OCI-LY7 (cell line): ENCODE results near the gene FRMPD2. TPM values are rescaled to one million over a fixed set of nuclear protein-coding genes. Genes with fewer than 3 reads are reported as not detected.

Experiments
- BruUV-seq: library from RNA; stranded (reverse); fragments of 400-500 nt; replicated peaks from 2 replicates; lab custom pipeline; 2021; lab: Mats Ljungman, UMichigan
- CTCF ChIA-PET: fragments of 300-600 bp; sonication (Branson Sonifier 250); formaldehyde crosslinking; loops from one replicate; lab custom pipeline; 2022; ENCODE audit warnings: antibody characterized with exemption; ENCODE audit not compliant: unreplicated experiment; lab: Charles Lee
- POLR2A ChIA-PET: fragments of 300-600 bp; sonication (Branson Sonifier 250); formaldehyde crosslinking; loops from one replicate; lab custom pipeline; 2022; ENCODE audit warnings: antibody characterized with exemption; lab: Charles Lee
- DNase-seq: peaks from one replicate; pipeline ENCODE4 v3.0.0-alpha.2; 2015; ENCODE audit warnings: low spot score
- H2AFZ ChIP-seq: fragments of 200-600 bp; sonication (generic), shearing (Covaris generic); 2 replicates; pipeline ENCODE4 v1.6.1; 2014; ENCODE audit warnings: mild to moderate bottlenecking, antibody characterized with exemption, low read length, moderate library complexity
- H3K27ac ChIP-seq: fragments of 200-600 bp; sonication (generic); 2 replicates; pipeline ENCODE4 v1.5.1; 2014; ENCODE audit warnings: mixed run types, low read depth, mild to moderate bottlenecking, moderate library complexity, low read length, inconsistent platforms; ENCODE audit not compliant: poor library complexity, severe bottlenecking
- H3K36me3 ChIP-seq: fragments of 200-600 bp; sonication (generic); 2 replicates; pipeline ENCODE4 v1.6.1; 2014; ENCODE audit warnings: mild to moderate bottlenecking, antibody characterized with exemption, low read length, moderate library complexity, mixed read lengths; ENCODE audit not compliant: insufficient read depth
- H3K4me1 ChIP-seq: fragments of 200-600 bp; sonication (generic); 2 replicates; pipeline ENCODE4 v1.5.1; 2014; ENCODE audit warnings: mild to moderate bottlenecking, low read length; ENCODE audit not compliant: insufficient read depth, poor library complexity, severe bottlenecking
- H3K4me2 ChIP-seq: fragments of 200-600 bp; sonication (generic); 2 replicates; pipeline ENCODE4 v1.6.1; 2014; ENCODE audit warnings: mild to moderate bottlenecking, low read length
- H3K4me3 ChIP-seq: fragments of 200-600 bp; sonication (generic); 2 replicates; pipeline ENCODE4 v1.5.1; 2014; ENCODE audit warnings: mild to moderate bottlenecking, low read depth, low read length; ENCODE audit not compliant: poor library complexity, severe bottlenecking
- H3K79me2 ChIP-seq: fragments of 200-600 bp; sonication (generic); 2 replicates; pipeline ENCODE4 v1.6.1; 2016; ENCODE audit warnings: low read depth, mild to moderate bottlenecking, low read length, moderate library complexity, mixed read lengths; ENCODE audit not compliant: insufficient read depth
- H3K9me2 ChIP-seq: fragments of 200-600 bp; sonication (generic); 2 replicates; pipeline ENCODE4 v1.6.1; 2016; ENCODE audit warnings: mild to moderate bottlenecking, low read length, mixed read lengths; ENCODE audit not compliant: insufficient read depth
- H3K9me3 ChIP-seq: fragments of 200-600 bp; sonication (generic); 2 replicates; pipeline ENCODE4 v1.6.1; 2014; ENCODE audit warnings: mild to moderate bottlenecking, mixed run types, low read length, mixed read lengths
- H4K20me1 ChIP-seq: fragments of 200-600 bp; sonication (generic); 2 replicates; pipeline ENCODE4 v1.6.1; 2014; ENCODE audit warnings: mild to moderate bottlenecking, antibody characterized with exemption, low read length, moderate library complexity, mixed read lengths; ENCODE audit not compliant: insufficient read depth
- CTCF ChIP-seq: fragments of 200-600 bp; sonication (generic); conservative IDR thresholded peaks from 2 replicates; pipeline ENCODE4 v1.5.1; 2014; ENCODE audit warnings: mild to moderate bottlenecking, antibody characterized with exemption, low read length, moderate library complexity, mixed read lengths
- EZH2phosphoT487 ChIP-seq: fragments of 200-600 bp; sonication (generic); IDR thresholded peaks from 2 replicates; pipeline ENCODE4 v1.6.1; 2018; ENCODE audit warnings: low read depth, borderline replicate concordance, mild to moderate bottlenecking, mixed run types, antibody characterized with exemption, low read length, moderate library complexity, mixed read lengths
- intact Hi-C: fragments of 100-400 bp; cut with micrococcal nuclease; formaldehyde crosslinking; loops from one replicate; pipeline ENCODE4 v1.10.0; 2022; ENCODE audit not compliant: unreplicated experiment
- total RNA-seq, 2 experiments: library from RNA; depleted of rRNA in 1 of 2; stranded (reverse); fragments of >200 nt in 1 of 2; shearing (Covaris generic) in 1 of 2; gene quantifications; 2 replicates each; pipeline ENCODE4 v1.2.3, GENCODE V29; 2014 to 2022

FRMPD2 gene
- total RNA-seq, 2 experiments from 2014 or later = not detected

GRCh38 chr10:48249004-48249762, 25.3 kb downstream of the FRMPD2 start:
- no peak overlapping the region for H3K27ac ChIP-seq
- H3K9me2 ChIP-seq = no peaks in the 10 kb centered on the region
- no peak for DNase-seq
- POLR2A ChIA-PET = interaction anchor here (0.5 kb wide), 1 partner anchor 372 kb away, joined by 3 read pairs; no protein-coding TSS in a partner anchor
- H3K4me3 ChIP-seq = no peak overlapping the region
- no TSS peak for BruUV-seq
- H3K36me3 ChIP-seq = no peaks in the 10 kb centered on the region
- no peak overlapping the region for H3K4me2 ChIP-seq
- intact Hi-C loops = no loop called here
- H3K79me2 ChIP-seq = no peaks in the 10 kb centered on the region
- CTCF ChIA-PET = no interaction called here
- no peaks in the 10 kb centered on the region for H3K9me3 ChIP-seq
- H3K4me1 ChIP-seq = no peaks in the 10 kb centered on the region
- H2AFZ ChIP-seq = no peak overlapping the region
- no peak for TF ChIP-seq EZH2phosphoT487
- no peak for TF ChIP-seq CTCF
- no peaks in the 10 kb centered on the region for H4K20me1 ChIP-seq

GRCh38 chr10:48248462-48248861, 26.0 kb downstream of the FRMPD2 start:
- no TSS peak for BruUV-seq
- Histone ChIP-seq H3K9me3 (no peaks in the 10 kb centered on the region), H3K27ac (no peak overlapping the region), H3K36me3 (no peaks in the 10 kb centered on the region), H3K4me3 (no peak overlapping the region), H3K9me2 (no peaks in the 10 kb centered on the region), H3K79me2 (no peaks in the 10 kb centered on the region), H3K4me1 (no peaks in the 10 kb centered on the region), H3K4me2 (no peak overlapping the region), H2AFZ (no peak overlapping the region), H4K20me1 (no peaks in the 10 kb centered on the region)
- TF ChIP-seq EZH2phosphoT487 (no peak), CTCF (no peak)
- no peak for DNase-seq
- POLR2A ChIA-PET = interaction anchor here (0.5 kb wide), 1 partner anchor 373 kb away, joined by 3 read pairs; no protein-coding TSS in a partner anchor
- intact Hi-C loops = no loop called here
- CTCF ChIA-PET = no interaction called here

GRCh38 chr10:48247680-48248079, 26.8 kb downstream of the FRMPD2 start:
- CTCF ChIA-PET = no interaction called here
- Histone ChIP-seq H4K20me1 (no peaks in the 10 kb centered on the region), H3K9me3 (no peaks in the 10 kb centered on the region), H3K79me2 (no peaks in the 10 kb centered on the region), H3K4me3 (no peak overlapping the region), H3K4me1 (no peaks in the 10 kb centered on the region), H3K27ac (no peak overlapping the region), H2AFZ (no peak overlapping the region), H3K36me3 (no peaks in the 10 kb centered on the region), H3K4me2 (no peak overlapping the region), H3K9me2 (no peaks in the 10 kb centered on the region)
- no TSS peak for BruUV-seq
- no peak for DNase-seq
- POLR2A ChIA-PET = no interaction called here
- TF ChIP-seq CTCF = no peak
- TF ChIP-seq EZH2phosphoT487 = no peak
- intact Hi-C loops = no loop called here
